Measurements from ENCODE around the gene ANKRD9.
A peak's percentile ranks its signal among the peaks of the same experiment; 100 is the strongest.

ANKRD9 gene

DNA sequence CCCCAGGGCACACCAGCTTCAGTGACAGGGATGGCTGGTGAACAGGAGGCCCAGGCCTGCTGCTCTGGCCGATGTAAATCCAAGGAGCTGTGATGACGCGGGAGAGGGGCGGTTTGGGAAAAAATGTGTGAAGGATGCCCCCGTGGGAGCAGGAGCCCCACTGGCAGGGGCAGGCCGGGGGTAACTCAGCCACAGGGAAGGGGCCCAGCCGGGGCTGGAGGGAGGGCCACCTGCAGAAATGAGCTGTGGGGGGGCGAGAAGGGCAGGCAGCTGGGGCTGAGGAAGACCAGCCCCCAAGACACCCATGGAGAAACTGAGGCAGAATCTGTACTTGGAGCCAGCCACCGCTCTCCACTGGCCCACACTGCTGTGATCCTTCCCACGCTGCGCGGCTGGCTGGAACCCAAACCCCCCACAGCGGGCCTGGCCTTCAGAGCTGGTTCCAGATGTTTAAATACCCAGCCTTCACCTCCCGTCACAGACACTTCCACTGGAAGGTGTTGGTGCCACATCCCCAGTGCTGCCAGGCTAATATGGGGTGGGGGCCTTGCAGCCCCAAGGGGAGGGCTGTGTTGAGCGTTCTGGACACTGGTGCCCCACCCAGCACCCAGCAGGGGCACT lies 28.5 kb upstream of the ANKRD9 start:
- Histone ChIP-seq H3K4ac (ENCODE audit: low read length) (no peak overlapping the region), H3K4me1 (ENCODE audit: control insufficient read depth in 2 of 2, insufficient read depth in 1 of 2, low read depth in 1 of 2, low read length in 2 of 2) (peaks cover 0 to 8% of the 10 kb centered on the region in 2 donors), H2AK5ac (ENCODE audit: low read depth, low read length) (peak overlapping the region; percentile 28), H4K8ac (ENCODE audit: low read depth, low read length) (no peak overlapping the region), H3K9me3 (replicated peaks in 1 of 2; ENCODE audit: control insufficient read depth in 2 of 2, insufficient read depth in 1 of 2, low read depth in 1 of 2, low read length in 2 of 2) (peaks cover 0 to 2% of the 10 kb centered on the region in 2 donors), H2AFZ (ENCODE audit: low read length) (no peak overlapping the region), H3K79me1 (ENCODE audit: low read depth, low read length) (no peaks in the 10 kb centered on the region), H3K36me3 (replicated peaks in 1 of 2; ENCODE audit: control insufficient read depth in 2 of 2, insufficient read depth in 2 of 2, low read length in 2 of 2) (no peaks in the 10 kb centered on the region), H3K23ac (ENCODE audit: low read depth, low read length, poor library complexity) (peak overlapping the region; percentile 37), H3K18ac (ENCODE audit: low read length) (peak overlapping the region; percentile 84), H3K27ac (replicated peaks; ENCODE audit: low read length) (no peak overlapping the region), H2BK5ac (ENCODE audit: low read length) (no peak overlapping the region), H4K91ac (ENCODE audit: low read depth, low read length, poor library complexity) (no peak overlapping the region), H2BK120ac (ENCODE audit: low read depth, low read length) (peak overlapping the region; percentile 48), H3K4me2 (ENCODE audit: insufficient read depth, low read length, poor library complexity, severe bottlenecking) (no peak overlapping the region), H3K27me3 (ENCODE audit: control insufficient read depth in 3 of 3, insufficient read depth in 3 of 3, low read depth in 1 of 3, low read length in 3 of 3) (peaks cover 0 to 7% (median 0%) of the 10 kb centered on the region in 3 experiments), H2BK12ac (ENCODE audit: low read length) (no peak overlapping the region), H2BK15ac (ENCODE audit: low read length) (peak overlapping the region; percentile 96), H3K4me3 (ENCODE audit: low read length in 2 of 2) (peak overlapping the region in 1 of 2 donors; percentile 42), H3K14ac (ENCODE audit: low read length) (peak overlapping the region; percentile 31), H3K9ac (ENCODE audit: low read depth, low read length, poor library complexity) (no peak overlapping the region)
- no peak for DNase-seq (ENCODE audit: low spot score)
- no CpG with 5 or more reads among the region's 15 CpGs for WGBS, 2 donors (ENCODE audit: extremely low coverage in 2 of 2, insufficient read length in 2 of 2, insufficient replicate concordance in 1 of 2)

DNA sequence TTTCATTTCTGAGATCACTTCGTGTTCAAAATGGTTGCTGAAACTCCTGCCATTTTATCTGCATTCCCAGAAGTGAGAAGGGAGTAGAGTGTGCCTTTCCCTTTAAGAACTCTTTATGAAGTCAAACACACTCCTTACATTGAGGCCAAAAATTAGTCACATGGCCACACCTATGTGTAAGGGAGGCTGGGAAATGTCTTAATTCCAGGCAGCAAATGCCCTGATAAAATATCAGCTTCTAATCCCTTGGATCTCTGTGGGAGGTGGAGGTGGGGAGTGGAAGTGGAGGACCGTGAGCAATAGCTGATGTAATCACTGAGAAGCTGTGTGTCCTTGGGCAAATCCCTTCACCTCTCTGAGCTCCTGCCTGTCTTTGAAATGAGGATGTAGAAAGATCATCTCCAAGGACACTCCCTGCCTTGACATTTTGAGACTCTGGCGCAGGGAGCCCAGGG lies 22.7 kb upstream of the ANKRD9 start:
- H3K36me3 ChIP-seq (replicated peaks in 1 of 2; ENCODE audit: control insufficient read depth in 2 of 2, insufficient read depth in 2 of 2, low read length in 2 of 2): no peaks in the 10 kb centered on the region
- no CpG with 5 or more reads among the region's 3 CpGs for WGBS, 2 donors (ENCODE audit: extremely low coverage in 2 of 2, insufficient read length in 2 of 2, insufficient replicate concordance in 1 of 2)
- DNase-seq (ENCODE audit: low spot score): no peak

GRCh38 chr14:102530828-102531478 lies 21.4 kb upstream of the ANKRD9 start:
- no peak overlapping the region for H3K27ac ChIP-seq (replicated peaks; ENCODE audit: low read length)
- WGBS, 2 donors (ENCODE audit: extremely low coverage in 2 of 2, insufficient read length in 2 of 2, insufficient replicate concordance in 1 of 2): no CpG with 5 or more reads among the region's 13 CpGs

More for the DNA sequence above, 22.7 kb upstream of the ANKRD9 start:
- Histone ChIP-seq H3K18ac (ENCODE audit: low read length) (no peak overlapping the region), H3K9me3 (replicated peaks in 1 of 2; ENCODE audit: control insufficient read depth in 2 of 2, insufficient read depth in 1 of 2, low read depth in 1 of 2, low read length in 2 of 2) (peaks cover 0 to 2% of the 10 kb centered on the region in 2 donors), H2BK15ac (ENCODE audit: low read length) (no peak overlapping the region), H2BK12ac (ENCODE audit: low read length) (no peak overlapping the region), H3K4me3 (ENCODE audit: low read length in 2 of 2) (no peak overlapping the region), H3K23ac (ENCODE audit: low read depth, low read length, poor library complexity) (no peak overlapping the region), H3K79me1 (ENCODE audit: low read depth, low read length) (no peaks in the 10 kb centered on the region), H2AK5ac (ENCODE audit: low read depth, low read length) (no peak overlapping the region), H3K4me1 (ENCODE audit: control insufficient read depth in 2 of 2, insufficient read depth in 1 of 2, low read depth in 1 of 2, low read length in 2 of 2) (no peaks in the 10 kb centered on the region), H2BK120ac (ENCODE audit: low read depth, low read length) (no peak overlapping the region), H3K27ac (replicated peaks; ENCODE audit: low read length) (no peak overlapping the region), H2AFZ (ENCODE audit: low read length) (no peak overlapping the region), H4K91ac (ENCODE audit: low read depth, low read length, poor library complexity) (no peak overlapping the region), H3K27me3 (ENCODE audit: control insufficient read depth in 3 of 3, insufficient read depth in 3 of 3, low read depth in 1 of 3, low read length in 3 of 3) (no peaks in the 10 kb centered on the region), H3K4ac (ENCODE audit: low read length) (no peak overlapping the region), H3K4me2 (ENCODE audit: insufficient read depth, low read length, poor library complexity, severe bottlenecking) (no peak overlapping the region), H3K9ac (ENCODE audit: low read depth, low read length, poor library complexity) (no peak overlapping the region), H3K14ac (ENCODE audit: low read length) (no peak overlapping the region), H4K8ac (ENCODE audit: low read depth, low read length) (no peak overlapping the region), H2BK5ac (ENCODE audit: low read length) (no peak overlapping the region)

DNA sequence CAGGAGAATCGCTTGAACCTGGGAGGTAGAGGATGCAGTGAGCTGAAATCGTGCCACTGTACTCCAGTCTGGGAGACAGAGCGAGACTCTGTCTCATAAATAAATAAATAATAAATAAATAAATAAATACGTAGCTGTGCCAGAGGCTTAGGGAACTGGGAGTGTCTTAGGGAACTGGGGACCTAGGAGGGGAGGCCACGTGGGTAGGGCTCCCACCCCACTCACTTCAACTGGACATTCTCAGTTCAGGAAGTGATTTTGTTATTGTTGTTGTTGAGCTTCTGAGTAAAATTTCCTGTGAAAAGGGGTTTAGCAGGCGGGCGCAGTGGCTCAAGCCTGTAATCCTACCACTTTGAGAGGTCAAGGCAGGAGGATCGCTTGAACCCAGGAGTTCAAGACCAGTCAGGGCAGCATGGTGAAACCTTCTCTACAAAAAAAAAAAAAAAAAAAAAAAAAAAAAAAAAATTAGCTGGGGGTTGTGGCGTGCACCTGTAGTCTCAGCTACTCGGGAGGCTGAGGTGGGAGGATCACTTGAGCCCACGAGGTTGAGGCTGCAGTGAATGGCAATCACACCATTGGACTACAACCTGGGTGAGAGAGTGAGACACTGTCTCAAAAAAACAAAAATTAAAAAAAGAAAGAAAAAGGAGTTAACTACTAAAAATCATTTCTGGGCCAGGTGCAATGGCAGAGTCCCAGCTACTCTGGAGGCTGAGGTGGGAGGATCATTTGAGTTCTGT lies 19.0 kb upstream of the ANKRD9 start:
- Histone ChIP-seq H2AFZ (ENCODE audit: low read length) (no peak overlapping the region), H2BK5ac (ENCODE audit: low read length) (no peak overlapping the region), H3K4me2 (ENCODE audit: insufficient read depth, low read length, poor library complexity, severe bottlenecking) (no peak overlapping the region), H3K9me3 (replicated peaks in 1 of 2; ENCODE audit: control insufficient read depth in 2 of 2, insufficient read depth in 1 of 2, low read depth in 1 of 2, low read length in 2 of 2) (no peaks in the 10 kb centered on the region), H3K79me1 (ENCODE audit: low read depth, low read length) (no peaks in the 10 kb centered on the region), H2AK5ac (ENCODE audit: low read depth, low read length) (no peak overlapping the region), H3K14ac (ENCODE audit: low read length) (no peak overlapping the region), H3K27ac (replicated peaks; ENCODE audit: low read length) (no peak overlapping the region), H4K91ac (ENCODE audit: low read depth, low read length, poor library complexity) (no peak overlapping the region), H2BK12ac (ENCODE audit: low read length) (no peak overlapping the region), H3K4ac (ENCODE audit: low read length) (no peak overlapping the region), H2BK15ac (ENCODE audit: low read length) (no peak overlapping the region), H3K18ac (ENCODE audit: low read length) (no peak overlapping the region), H3K9ac (ENCODE audit: low read depth, low read length, poor library complexity) (no peak overlapping the region), H3K4me1 (ENCODE audit: control insufficient read depth in 2 of 2, insufficient read depth in 1 of 2, low read depth in 1 of 2, low read length in 2 of 2) (peaks cover 0 to 1% of the 10 kb centered on the region in 2 donors), H3K23ac (ENCODE audit: low read depth, low read length, poor library complexity) (no peak overlapping the region), H3K4me3 (ENCODE audit: low read length in 2 of 2) (no peak overlapping the region), H3K27me3 (ENCODE audit: control insufficient read depth in 3 of 3, insufficient read depth in 3 of 3, low read depth in 1 of 3, low read length in 3 of 3) (peaks cover 0 to 4% (median 0%) of the 10 kb centered on the region in 3 experiments), H2BK120ac (ENCODE audit: low read depth, low read length) (no peak overlapping the region), H4K8ac (ENCODE audit: low read depth, low read length) (no peak overlapping the region), H3K36me3 (replicated peaks in 1 of 2; ENCODE audit: control insufficient read depth in 2 of 2, insufficient read depth in 2 of 2, low read length in 2 of 2) (no peaks in the 10 kb centered on the region)
- no CpG with 5 or more reads among the region's 11 CpGs for WGBS, 2 donors (ENCODE audit: extremely low coverage in 2 of 2, insufficient read length in 2 of 2, insufficient replicate concordance in 1 of 2)
- DNase-seq (ENCODE audit: low spot score): no peak

More at GRCh38 chr14:102530828-102531478, 21.4 kb upstream of the ANKRD9 start:
- H2BK15ac ChIP-seq (ENCODE audit: low read length): no peak overlapping the region
- H3K36me3 ChIP-seq (replicated peaks in 1 of 2; ENCODE audit: control insufficient read depth in 2 of 2, insufficient read depth in 2 of 2, low read length in 2 of 2): no peaks in the 10 kb centered on the region
- no peak overlapping the region for H3K4me3 ChIP-seq (ENCODE audit: low read length in 2 of 2)
- no peaks in the 10 kb centered on the region for H3K79me1 ChIP-seq (ENCODE audit: low read depth, low read length)
- no peak overlapping the region for H2BK5ac ChIP-seq (ENCODE audit: low read length)
- H3K18ac ChIP-seq (ENCODE audit: low read length): no peak overlapping the region
- no peak overlapping the region for H2BK120ac ChIP-seq (ENCODE audit: low read depth, low read length)
- H3K27me3 ChIP-seq (ENCODE audit: control insufficient read depth in 3 of 3, insufficient read depth in 3 of 3, low read depth in 1 of 3, low read length in 3 of 3): no peaks in the 10 kb centered on the region
- H3K14ac ChIP-seq (ENCODE audit: low read length): no peak overlapping the region
- H3K4me2 ChIP-seq (ENCODE audit: insufficient read depth, low read length, poor library complexity, severe bottlenecking): no peak overlapping the region
- H3K4me1 ChIP-seq (ENCODE audit: control insufficient read depth in 2 of 2, insufficient read depth in 1 of 2, low read depth in 1 of 2, low read length in 2 of 2): no peaks in the 10 kb centered on the region
- H3K9me3 ChIP-seq (replicated peaks in 1 of 2; ENCODE audit: control insufficient read depth in 2 of 2, insufficient read depth in 1 of 2, low read depth in 1 of 2, low read length in 2 of 2): no peaks in the 10 kb centered on the region
- H2AFZ ChIP-seq (ENCODE audit: low read length): no peak overlapping the region
- no peak overlapping the region for H4K91ac ChIP-seq (ENCODE audit: low read depth, low read length, poor library complexity)
- no peak overlapping the region for H2AK5ac ChIP-seq (ENCODE audit: low read depth, low read length)
- no peak overlapping the region for H4K8ac ChIP-seq (ENCODE audit: low read depth, low read length)
- DNase-seq (ENCODE audit: low spot score): no peak
- no peak overlapping the region for H2BK12ac ChIP-seq (ENCODE audit: low read length)
- H3K9ac ChIP-seq (ENCODE audit: low read depth, low read length, poor library complexity): no peak overlapping the region
- no peak overlapping the region for H3K4ac ChIP-seq (ENCODE audit: low read length)
- no peak overlapping the region for H3K23ac ChIP-seq (ENCODE audit: low read depth, low read length, poor library complexity)
